NT2/D1 (cell line): ENCODE measurements around the gene CLDN5.

Experiments used
- DNase-seq: peaks from one replicate; pipeline ENCODE4 v3.0.0-alpha.2; 2011; ENCODE audit warnings: low read depth, low spot score
- H3K27me3 ChIP-seq: 2 replicates; pipeline ENCODE4 v1.6.0; 2011; ENCODE audit warnings: mild to moderate bottlenecking; ENCODE audit not compliant: insufficient read length, insufficient read depth
- H3K36me3 ChIP-seq: 2 replicates; pipeline ENCODE4 v1.6.1; 2011; ENCODE audit warnings: mild to moderate bottlenecking, low read length, mixed read lengths; ENCODE audit not compliant: insufficient read depth, insufficient read length
- H3K4me1 ChIP-seq: 2 replicates; pipeline ENCODE4 v1.5.1; 2011; ENCODE audit not compliant: insufficient read depth, insufficient read length
- H3K4me3 ChIP-seq: 2 replicates; pipeline ENCODE4 v1.5.1; 2011; ENCODE audit warnings: low read depth; ENCODE audit not compliant: insufficient read length
- H3K9ac ChIP-seq: 2 replicates; pipeline ENCODE4 v1.6.0; 2011; ENCODE audit warnings: low read depth; ENCODE audit not compliant: insufficient read length
- H3K9me3 ChIP-seq: 2 replicates; pipeline ENCODE4 v1.5.1; 2011; ENCODE audit warnings: mild to moderate bottlenecking, low read length; ENCODE audit not compliant: insufficient read depth
- SUZ12 ChIP-seq: IDR thresholded peaks from 2 replicates; pipeline ENCODE4 v1.6.1; 2011; ENCODE audit not compliant: insufficient read length, insufficient read depth; ENCODE audit errors: extremely low read depth
- YY1 ChIP-seq: IDR thresholded peaks from 2 replicates; pipeline ENCODE4 v1.6.1; 2011; ENCODE audit not compliant: insufficient read length, insufficient read depth
- ZNF274 ChIP-seq: IDR thresholded peaks from 2 replicates; pipeline ENCODE4 v1.6.1; 2011; ENCODE audit warnings: mild to moderate bottlenecking, low read depth, low read length

Gene CLDN5

GRCh38 chr22:19488285-19488684 lies 35.9 kb downstream of the CLDN5 start:
- DNase-seq = no peak
- no peaks in the 10 kb centered on the region for H3K4me1 ChIP-seq
- TF ChIP-seq ZNF274 = no peak
- TF ChIP-seq YY1 = no peak
- no peaks in the 10 kb centered on the region for H3K9me3 ChIP-seq
- no peaks in the 10 kb centered on the region for H3K27me3 ChIP-seq
- no peak overlapping the region for H3K4me3 ChIP-seq
- peaks cover 55% of the 10 kb centered on the region for H3K36me3 ChIP-seq
- no peak overlapping the region for H3K9ac ChIP-seq

GRCh38 chr22:19483481-19484244 lies 40.5 kb downstream of the CLDN5 start:
- Histone ChIP-seq H3K4me3 (no peak overlapping the region), H3K4me1 (no peaks in the 10 kb centered on the region), H3K9ac (no peak overlapping the region), H3K36me3 (peaks cover 49% of the 10 kb centered on the region), H3K9me3 (no peaks in the 10 kb centered on the region), H3K27me3 (no peaks in the 10 kb centered on the region)
- DNase-seq = no peak
- TF ChIP-seq ZNF274 (no peak), YY1 (no peak), SUZ12 (no peak)

GRCh38 chr22:19482297-19482696 lies 41.9 kb downstream of the CLDN5 start:
- H3K4me3 ChIP-seq = no peak overlapping the region
- H3K9me3 ChIP-seq = no peaks in the 10 kb centered on the region
- no peak overlapping the region for H3K9ac ChIP-seq
- H3K4me1 ChIP-seq = no peaks in the 10 kb centered on the region
- no peak for DNase-seq
- no peak for TF ChIP-seq SUZ12
- TF ChIP-seq YY1 = no peak
- TF ChIP-seq ZNF274 = no peak
- H3K27me3 ChIP-seq = no peaks in the 10 kb centered on the region
- peaks cover 40% of the 10 kb centered on the region for H3K36me3 ChIP-seq

GRCh38 chr22:19480789-19481188 lies 43.4 kb downstream of the CLDN5 start:
- Histone ChIP-seq H3K4me3 (peak overlapping the region; percentile 80), H3K27me3 (no peaks in the 10 kb centered on the region), H3K36me3 (peaks cover 40% of the 10 kb centered on the region), H3K9me3 (no peaks in the 10 kb centered on the region), H3K4me1 (no peaks in the 10 kb centered on the region), H3K9ac (no peak overlapping the region)
- DNase-seq = no peak
- TF ChIP-seq YY1 (no peak), ZNF274 (no peak), SUZ12 (no peak)

GRCh38 chr22:19480173-19480568 lies 44.0 kb downstream of the CLDN5 start:
- Histone ChIP-seq H3K9me3 (no peaks in the 10 kb centered on the region), H3K9ac (peak overlapping the region; percentile 88), H3K36me3 (peaks cover 40% of the 10 kb centered on the region), H3K4me3 (peak overlapping the region; percentile 80), H3K4me1 (no peaks in the 10 kb centered on the region), H3K27me3 (no peaks in the 10 kb centered on the region)
- no peak for DNase-seq
- TF ChIP-seq ZNF274 = no peak
- no peak for TF ChIP-seq YY1
- no peak for TF ChIP-seq SUZ12

GRCh38 chr22:19479355-19480172 lies 44.6 kb downstream of the CLDN5 start, which contains the start of gene CDC45:
CDC45 (plus strand) TSS chr22:19479920; CDS start chr22:19479969, 49 bp downstream.
- peaks cover 40% of the 10 kb centered on the region for H3K36me3 ChIP-seq
- H3K9me3 ChIP-seq = no peaks in the 10 kb centered on the region
- peak within 1 kb of the TSS; percentile 95 for H3K4me3 ChIP-seq
- no peaks in the 10 kb centered on the region for H3K4me1 ChIP-seq
- TF ChIP-seq SUZ12 = no peak
- TF ChIP-seq YY1 = peak; percentile 98
- H3K27me3 ChIP-seq = no peaks in the 10 kb centered on the region
- DNase-seq = peak; percentile 91
- peak within 1 kb of the TSS; percentile 98 for H3K9ac ChIP-seq

GRCh38 chr22:19478901-19479354 lies 45.3 kb downstream of the CLDN5 start, which contains the start of gene UFD1:
UFD1 (minus strand) TSS chr22:19479193; CDS start chr22:19479085, 108 bp downstream.
- DNase-seq = peak; percentile 42
- H3K4me1 ChIP-seq = no peaks in the 10 kb centered on the region
- no peak for TF ChIP-seq ZNF274
- no peak for TF ChIP-seq SUZ12
- TF ChIP-seq YY1 = no peak
- H3K9me3 ChIP-seq = no peaks in the 10 kb centered on the region
- peak within 1 kb of the TSS; percentile 98 for H3K9ac ChIP-seq
- H3K4me3 ChIP-seq = peak within 1 kb of the TSS; percentile 95
- H3K27me3 ChIP-seq = no peaks in the 10 kb centered on the region
- peaks cover 38% of the 10 kb centered on the region for H3K36me3 ChIP-seq
